Loucy (cell line): ENCODE measurements around the gene COL25A1.

ENCODE experiments used
- H2AFZ ChIP-seq: fragments of 200-600 bp; sonication (generic); 2 replicates; pipeline ENCODE4 v1.6.0; 2016; ENCODE audit warnings: antibody characterized with exemption, mild to moderate bottlenecking, low read length, moderate library complexity
- H3F3A ChIP-seq: fragments of 200-600 bp; 2 replicates; pipeline ENCODE4 v1.6.0; 2016; ENCODE audit warnings: antibody characterized with exemption, low read depth, mild to moderate bottlenecking
- H3K27me3 ChIP-seq: fragments of 200-600 bp; sonication (generic); 2 replicates; pipeline ENCODE4 v1.6.1; 2014; ENCODE audit warnings: low read length, mild to moderate bottlenecking; ENCODE audit not compliant: insufficient read depth, poor library complexity, severe bottlenecking
- H3K36me3 ChIP-seq: fragments of 200-600 bp; sonication (generic); 2 replicates; pipeline ENCODE4 v1.6.1; 2016; ENCODE audit warnings: low read length; ENCODE audit not compliant: insufficient read depth
- H3K4me1 ChIP-seq: fragments of 200-600 bp; sonication (generic); 2 replicates; pipeline ENCODE4 v1.5.1; 2014; ENCODE audit warnings: low read length, mild to moderate bottlenecking; ENCODE audit not compliant: insufficient read depth, poor library complexity, severe bottlenecking
- H3K4me2 ChIP-seq: fragments of 200-600 bp; sonication (generic); 2 replicates; pipeline ENCODE4 v1.6.0; 2014; ENCODE audit warnings: antibody characterized with exemption, low read length, low read depth, mild to moderate bottlenecking; ENCODE audit not compliant: poor library complexity, severe bottlenecking
- H3K4me3 ChIP-seq: fragments of 200-600 bp; sonication (generic); 2 replicates; pipeline ENCODE4 v1.5.1; 2014; ENCODE audit warnings: low read length, mild to moderate bottlenecking, mixed read lengths; ENCODE audit not compliant: poor library complexity, severe bottlenecking
- H3K79me2 ChIP-seq: fragments of 200-600 bp; sonication (generic); 2 replicates; pipeline ENCODE4 v1.6.1; 2014; ENCODE audit warnings: low read length; ENCODE audit not compliant: insufficient read depth
- H3K9ac ChIP-seq: fragments of 200-600 bp; sonication (generic); 2 replicates; pipeline ENCODE4 v1.6.0; 2014; ENCODE audit warnings: mild to moderate bottlenecking, low read depth, low read length, moderate library complexity; ENCODE audit not compliant: poor library complexity, severe bottlenecking
- H3K9me2 ChIP-seq: fragments of 200-600 bp; sonication (generic); replicated peaks from 2 replicates; pipeline ENCODE4 v1.6.1; 2016; ENCODE audit warnings: low read depth, low read length, mixed read lengths
- H3K9me3 ChIP-seq: fragments of 200-600 bp; sonication (generic); 2 replicates; pipeline ENCODE4 v1.6.1; 2014; ENCODE audit warnings: mild to moderate bottlenecking, antibody characterized with exemption, low read length, low read depth; ENCODE audit not compliant: insufficient read depth
- H4K20me1 ChIP-seq: fragments of 200-600 bp; sonication (generic); 2 replicates; pipeline ENCODE4 v1.6.0; 2014; ENCODE audit warnings: antibody characterized with exemption, low read length, mild to moderate bottlenecking; ENCODE audit not compliant: insufficient read depth, poor library complexity, severe bottlenecking
- CTCF ChIP-seq: fragments of 200-600 bp; sonication (generic); conservative IDR thresholded peaks from 2 replicates; pipeline ENCODE4 v1.5.1; 2014; ENCODE audit warnings: mild to moderate bottlenecking, antibody characterized with exemption, low read length
- EZH2phosphoT487 ChIP-seq: fragments of 200-600 bp; IDR thresholded peaks from 2 replicates; pipeline ENCODE4 v1.6.1; 2018; ENCODE audit warnings: antibody characterized with exemption, mild to moderate bottlenecking, moderate library complexity, borderline replicate concordance

COL25A1 gene

DNA sequence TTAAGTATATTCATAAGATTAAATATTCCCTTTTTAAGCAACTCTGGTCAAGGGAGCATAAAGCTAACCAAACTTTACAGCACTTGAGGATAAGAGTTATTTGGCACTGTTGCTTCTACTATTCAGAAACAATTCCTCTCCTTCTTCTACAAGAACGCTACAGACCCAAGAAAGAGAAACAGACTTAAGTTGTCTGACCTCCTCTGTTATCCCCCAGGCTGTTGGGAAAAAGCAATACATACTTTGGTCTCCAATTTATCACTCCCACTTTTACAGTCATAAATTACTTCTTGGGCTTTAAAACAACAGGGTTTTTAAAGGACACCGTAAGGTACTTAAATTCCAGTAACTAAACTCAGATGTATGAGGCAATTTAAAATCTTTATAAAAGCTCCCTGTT, 147.4 kb downstream of the COL25A1 start:
- TF ChIP-seq EZH2phosphoT487: no peak
- TF ChIP-seq CTCF: no peak
- H4K20me1 ChIP-seq: no peaks in the 10 kb centered on the region
- H3K4me3 ChIP-seq: no peak overlapping the region
- H3K36me3 ChIP-seq: no peaks in the 10 kb centered on the region
- H3K9ac ChIP-seq: no peak overlapping the region
- no peaks in the 10 kb centered on the region for H3K79me2 ChIP-seq
- H3K27me3 ChIP-seq: no peaks in the 10 kb centered on the region
- no peak overlapping the region for H2AFZ ChIP-seq
- no peaks in the 10 kb centered on the region for H3K9me3 ChIP-seq
- H3F3A ChIP-seq: no peaks in the 10 kb centered on the region
- no peaks in the 10 kb centered on the region for H3K9me2 ChIP-seq
- no peak overlapping the region for H3K4me2 ChIP-seq
- H3K4me1 ChIP-seq: no peaks in the 10 kb centered on the region

- Histone ChIP-seq H3K4me3 (no peak overlapping the region), H4K20me1 (no peaks in the 10 kb centered on the region), H3K4me2 (no peak overlapping the region), H3K36me3 (no peaks in the 10 kb centered on the region), H2AFZ (no peak overlapping the region), H3K79me2 (no peaks in the 10 kb centered on the region), H3K27me3 (no peaks in the 10 kb centered on the region), H3K4me1 (no peaks in the 10 kb centered on the region), H3K9me2 (no peaks in the 10 kb centered on the region), H3K9ac (no peak overlapping the region), H3F3A (no peaks in the 10 kb centered on the region), H3K9me3 (no peaks in the 10 kb centered on the region)
- TF ChIP-seq CTCF: no peak
- no peak for TF ChIP-seq EZH2phosphoT487
Measured at GRCh38 chr4:109154424-109154823, 148.0 kb downstream of the COL25A1 start.

GRCh38 chr4:109149836-109150235, 152.6 kb downstream of the COL25A1 start:
- H3K9me2 ChIP-seq: no peaks in the 10 kb centered on the region
- H4K20me1 ChIP-seq: no peaks in the 10 kb centered on the region
- H3K36me3 ChIP-seq: no peaks in the 10 kb centered on the region

More at GRCh38 chr4:109149836-109150235, 152.6 kb downstream of the COL25A1 start:
- Histone ChIP-seq H3K4me1 (no peaks in the 10 kb centered on the region), H3K4me3 (no peak overlapping the region), H3K79me2 (no peaks in the 10 kb centered on the region), H3K4me2 (no peak overlapping the region), H3F3A (no peaks in the 10 kb centered on the region), H2AFZ (no peak overlapping the region), H3K9ac (no peak overlapping the region), H3K9me3 (no peaks in the 10 kb centered on the region), H3K27me3 (no peaks in the 10 kb centered on the region)
- TF ChIP-seq EZH2phosphoT487 (no peak), CTCF (no peak)
